Stomach smooth muscle (tissue), 2 donors: ENCODE results near the gene MRRF.

Source experiments
- H3K27ac ChIP-seq: one replicate; pipeline ENCODE4 v1.7.0; 2013; ENCODE audit warnings: mild to moderate bottlenecking, low read length, inconsistent platforms
- H3K27me3 ChIP-seq, 2 donors: one replicate each; pipeline ENCODE4 v1.7.0; 2013; ENCODE audit warnings: low read length in 2 of 2; ENCODE audit not compliant: insufficient read depth in 2 of 2, control insufficient read depth in 1 of 2
- H3K36me3 ChIP-seq, 2 donors: one replicate each; pipeline ENCODE4 v1.7.0; 2013; ENCODE audit warnings: low read length in 2 of 2; ENCODE audit not compliant: control insufficient read depth in 2 of 2, insufficient read depth in 2 of 2
- H3K4me1 ChIP-seq: one replicate; pipeline ENCODE4 v1.7.0; 2013; ENCODE audit warnings: low read length; ENCODE audit not compliant: control insufficient read depth, insufficient read depth
- H3K4me3 ChIP-seq, 2 donors: one replicate each; pipeline ENCODE4 v1.7.0; 2013; ENCODE audit warnings: low read length in 2 of 2
- H3K9ac ChIP-seq, 2 donors: one replicate each; pipeline ENCODE4 v1.7.0; 2013; ENCODE audit warnings: low read length in 2 of 2, mild to moderate bottlenecking in 1 of 2
- H3K9me3 ChIP-seq, 2 donors: one replicate each; pipeline ENCODE4 v1.7.0; 2013; ENCODE audit warnings: low read length in 2 of 2; ENCODE audit not compliant: control insufficient read depth in 2 of 2
- donor health status: healthy.
- donor health status: Pancreatic carcinoma.

Gene MRRF

DNA sequence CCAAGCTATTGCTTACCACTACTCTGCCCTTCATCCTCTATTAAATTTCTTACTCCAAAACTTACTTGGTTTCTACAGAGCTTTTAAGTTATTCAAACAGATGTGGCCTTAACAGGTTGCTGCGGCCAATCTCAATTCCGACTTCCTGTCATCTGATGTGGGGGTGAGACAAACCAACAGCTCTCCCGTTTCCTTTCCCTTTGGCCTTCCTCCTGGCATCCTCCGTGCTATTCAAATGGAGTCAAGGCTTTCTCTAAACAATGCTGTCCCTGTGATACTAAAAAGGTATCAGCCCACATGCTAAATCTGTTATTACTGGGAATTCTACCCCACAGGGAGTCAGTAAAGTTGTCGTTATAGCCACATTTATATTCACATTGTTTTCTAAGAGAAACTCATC lies 11.9 kb upstream of the MRRF start:
- Histone ChIP-seq H3K9ac (no peak overlapping the region), H3K27ac (peak overlapping the region; percentile 37), H3K4me1 (no peaks in the 10 kb centered on the region), H3K9me3 (no peaks in the 10 kb centered on the region), H3K4me3 (no peak overlapping the region), H3K27me3 (no peaks in the 10 kb centered on the region), H3K36me3 (peaks cover 18 to 28% of the 10 kb centered on the region in 2 donors)

DNA sequence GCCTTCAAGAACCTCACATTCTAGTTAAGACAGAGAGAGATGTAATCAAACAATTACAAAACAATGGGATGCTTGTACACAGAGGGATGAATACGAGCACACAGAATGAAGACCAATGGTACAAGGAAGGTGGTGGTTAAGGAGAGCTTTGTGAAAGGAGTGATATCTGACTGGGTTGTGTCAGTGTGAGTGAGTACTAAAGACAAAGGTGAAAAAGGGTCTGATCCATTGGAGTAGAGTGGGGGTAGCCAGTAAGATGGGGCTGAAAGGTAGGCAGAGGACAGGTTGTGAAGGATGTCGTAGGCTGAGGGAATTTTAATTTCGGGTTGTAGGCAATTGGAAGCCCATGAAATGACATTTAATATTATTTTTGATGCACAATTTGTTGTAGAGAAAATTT lies 9.9 kb upstream of the MRRF start:
- Histone ChIP-seq H3K27me3 (no peaks in the 10 kb centered on the region), H3K4me1 (no peaks in the 10 kb centered on the region), H3K27ac (no peak overlapping the region), H3K36me3 (peaks cover 18 to 31% of the 10 kb centered on the region in 2 donors), H3K9ac (no peak overlapping the region), H3K9me3 (no peaks in the 10 kb centered on the region), H3K4me3 (no peak overlapping the region)

DNA sequence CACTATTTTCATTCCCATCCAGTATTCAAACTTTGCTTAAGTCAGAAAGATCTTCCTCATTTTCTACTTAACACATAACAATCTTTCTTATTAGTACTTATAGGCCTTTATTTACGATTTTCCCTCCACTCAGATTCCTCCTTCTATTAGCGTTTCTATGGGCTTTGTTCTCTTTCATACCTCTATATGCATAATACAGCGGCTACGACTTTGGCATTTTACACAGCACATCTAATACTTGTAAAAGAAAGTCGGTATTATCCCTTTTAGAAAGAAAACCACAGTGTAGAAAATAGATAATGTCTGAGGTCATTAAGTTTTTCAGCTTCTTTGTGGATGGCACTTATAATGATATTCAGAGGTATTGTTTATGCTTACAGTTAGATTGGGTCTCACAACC lies 8.5 kb upstream of the MRRF start:
- Histone ChIP-seq H3K27ac (no peak overlapping the region), H3K27me3 (no peaks in the 10 kb centered on the region), H3K4me1 (peaks cover 4% of the 10 kb centered on the region), H3K9ac (no peak overlapping the region), H3K36me3 (peaks cover 19 to 33% of the 10 kb centered on the region in 2 donors), H3K9me3 (no peaks in the 10 kb centered on the region), H3K4me3 (no peak overlapping the region)

DNA sequence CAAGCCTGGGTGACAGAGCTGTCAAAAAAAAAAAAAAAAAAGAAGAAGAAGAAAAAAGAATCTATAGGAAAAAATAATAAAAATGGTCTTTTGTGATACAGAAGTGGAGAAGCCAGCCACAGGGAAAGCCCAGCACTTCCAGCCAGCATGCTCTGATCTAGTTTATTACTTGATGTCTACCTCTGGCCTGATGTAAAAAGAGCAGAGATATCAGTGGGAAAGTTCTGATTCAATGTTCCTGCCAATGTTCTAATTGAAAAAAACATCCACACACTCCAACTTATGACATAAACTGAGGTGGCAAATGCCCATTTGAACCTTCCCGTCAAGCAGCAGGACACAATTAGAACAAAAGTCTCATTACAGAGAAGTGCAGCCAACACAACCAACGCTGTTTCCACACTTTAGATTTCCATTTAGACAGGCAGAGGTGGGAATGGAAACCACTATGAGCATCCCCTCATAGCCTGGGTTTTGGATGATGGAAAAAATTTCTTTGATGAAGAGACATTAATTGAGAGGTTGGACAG lies 5.7 kb upstream of the MRRF start:
- no peaks in the 10 kb centered on the region for H3K27me3 ChIP-seq

DNA sequence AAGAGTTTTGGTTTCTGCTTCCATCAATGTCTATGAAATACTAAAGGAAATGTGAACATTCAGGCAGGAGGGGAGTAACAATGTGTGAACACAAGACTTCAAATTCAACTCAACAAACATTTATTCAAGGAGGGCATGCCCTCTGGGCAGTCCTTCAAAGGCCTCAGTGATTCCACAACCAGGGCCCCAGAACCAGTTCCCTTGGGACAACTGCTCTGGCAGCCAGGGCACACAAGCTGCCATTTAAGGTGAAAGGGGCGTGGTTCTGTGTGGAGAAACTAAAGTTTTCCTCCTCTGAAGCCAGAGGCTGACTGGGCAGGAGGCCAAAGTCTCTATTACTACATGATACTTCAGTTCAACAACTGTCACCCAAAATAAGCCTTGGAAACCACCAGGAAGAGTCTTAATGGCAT lies 3.2 kb upstream of the MRRF start:
- no peaks in the 10 kb centered on the region for H3K9me3 ChIP-seq
- H3K27me3 ChIP-seq, result no peaks in the 10 kb centered on the region
- no peak overlapping the region for H3K9ac ChIP-seq
- peaks cover 10 to 22% of the 10 kb centered on the region in 2 donors for H3K36me3 ChIP-seq
- H3K27ac ChIP-seq, result peak overlapping the region; percentile 3
- no peak overlapping the region for H3K4me3 ChIP-seq
- peaks cover 35% of the 10 kb centered on the region for H3K4me1 ChIP-seq

More for the DNA sequence above, 5.7 kb upstream of the MRRF start:
- H3K9ac ChIP-seq, result no peak overlapping the region
- no peak overlapping the region for H3K27ac ChIP-seq
- peaks cover 22% of the 10 kb centered on the region for H3K4me1 ChIP-seq
- H3K9me3 ChIP-seq, result no peaks in the 10 kb centered on the region
- H3K4me3 ChIP-seq, result no peak overlapping the region
- peaks cover 12 to 26% of the 10 kb centered on the region in 2 donors for H3K36me3 ChIP-seq

DNA sequence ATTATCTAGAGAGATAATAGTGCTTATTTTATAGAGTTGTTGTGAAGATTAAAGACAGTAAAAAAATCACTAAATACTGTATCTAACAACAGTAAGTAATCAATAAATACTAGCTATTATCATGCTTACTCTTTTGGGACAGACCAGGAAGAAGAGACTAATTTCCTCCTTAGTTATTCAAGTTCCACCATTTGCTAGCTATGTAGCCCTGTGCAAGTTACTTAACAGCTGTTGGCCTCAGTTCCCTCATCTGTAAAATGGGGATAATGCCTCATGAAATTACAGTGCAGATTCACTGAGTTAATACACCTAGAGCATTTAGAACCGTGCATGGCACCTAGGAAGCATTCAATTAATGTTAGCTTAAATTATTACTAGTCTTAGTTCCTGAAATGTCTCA lies 2.6 kb upstream of the MRRF start:
- Histone ChIP-seq H3K4me3 (no peak overlapping the region), H3K4me1 (peaks cover 35% of the 10 kb centered on the region), H3K27ac (no peak overlapping the region), H3K9me3 (no peaks in the 10 kb centered on the region), H3K27me3 (no peaks in the 10 kb centered on the region), H3K36me3 (peaks cover 10 to 22% of the 10 kb centered on the region in 2 donors), H3K9ac (no peak overlapping the region)

DNA sequence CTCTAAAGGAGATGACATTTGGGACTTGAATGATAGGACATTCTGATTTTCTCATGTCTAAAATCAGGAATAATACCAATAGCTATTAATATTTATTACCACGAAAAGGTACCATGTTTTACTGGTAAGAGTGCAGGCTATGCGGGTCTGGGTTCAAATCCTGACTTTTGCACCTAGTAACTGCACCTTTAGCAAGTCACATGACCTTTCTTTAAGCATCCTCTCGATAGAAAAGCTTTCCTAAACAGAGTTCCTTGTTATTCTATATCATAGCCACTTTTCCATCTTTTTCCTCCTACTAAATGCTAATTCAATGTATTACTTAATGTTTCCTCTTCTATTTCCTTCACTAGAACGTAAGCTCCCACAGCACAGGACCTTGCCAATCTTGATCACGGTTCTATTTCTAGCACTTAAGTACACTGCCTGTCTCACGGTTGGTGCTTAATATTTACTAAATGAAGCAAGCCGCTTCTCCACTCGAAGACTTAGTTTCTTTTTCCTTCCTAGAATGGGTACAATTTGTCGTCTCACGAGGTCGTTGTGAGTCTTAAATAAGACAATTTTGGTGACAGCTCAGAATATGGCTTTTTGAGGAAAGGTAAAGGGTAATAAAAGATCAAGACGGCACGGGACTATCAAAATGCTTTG lies 858 bp upstream of the MRRF start:
- Histone ChIP-seq H3K27me3 (no peaks in the 10 kb centered on the region), H3K9ac (peak overlapping the region; percentile 94 to 97), H3K4me1 (peaks cover 35% of the 10 kb centered on the region), H3K9me3 (no peaks in the 10 kb centered on the region), H3K27ac (peak overlapping the region; percentile 93), H3K36me3 (peaks cover 10 to 16% of the 10 kb centered on the region in 2 donors), H3K4me3 (peak overlapping the region; percentile 97 to 98)

DNA sequence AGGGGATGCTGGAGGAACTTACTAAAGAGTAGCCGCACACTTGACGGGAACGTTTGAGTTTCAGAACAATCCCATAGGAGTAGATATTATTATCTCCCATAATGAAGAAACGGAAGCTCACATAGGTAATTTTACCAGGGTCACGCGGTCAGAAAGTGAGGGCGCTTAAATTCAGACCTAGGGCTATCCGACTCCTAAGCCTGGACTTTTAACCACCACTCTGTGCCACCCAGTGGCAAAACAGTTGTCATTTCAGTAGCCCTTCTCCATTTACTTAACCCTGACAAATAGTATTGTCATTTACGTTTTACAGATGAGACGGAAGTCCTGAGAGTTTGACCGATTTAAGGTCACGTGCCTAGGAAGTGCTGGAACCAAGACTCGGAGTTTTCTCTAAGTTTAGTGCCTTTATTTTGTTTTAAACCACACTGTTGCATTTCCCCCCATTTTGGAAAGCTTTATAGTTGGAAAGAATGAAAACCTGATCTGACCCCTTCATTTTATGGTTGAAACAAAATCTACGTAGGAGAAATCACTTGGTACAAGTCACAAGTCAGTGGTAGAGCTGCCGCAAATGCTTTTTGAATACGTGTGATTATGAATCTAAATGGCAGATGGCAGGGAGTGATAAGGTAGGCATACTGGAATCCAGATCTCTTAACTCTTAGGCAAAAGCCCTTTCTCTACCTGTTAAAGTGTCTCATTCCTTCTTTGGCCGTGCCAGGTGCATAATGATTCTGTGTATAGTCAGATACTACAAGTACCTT lies 650 bp downstream of the MRRF start:
- Histone ChIP-seq H3K36me3 (peaks cover 3 to 8% of the 10 kb centered on the region in 2 donors), H3K4me1 (peaks cover 35% of the 10 kb centered on the region), H3K9ac (peak overlapping the region; percentile 94 to 97), H3K9me3 (no peaks in the 10 kb centered on the region), H3K27ac (peak overlapping the region; percentile 93), H3K27me3 (no peaks in the 10 kb centered on the region), H3K4me3 (peak overlapping the region; percentile 97 to 98)

DNA sequence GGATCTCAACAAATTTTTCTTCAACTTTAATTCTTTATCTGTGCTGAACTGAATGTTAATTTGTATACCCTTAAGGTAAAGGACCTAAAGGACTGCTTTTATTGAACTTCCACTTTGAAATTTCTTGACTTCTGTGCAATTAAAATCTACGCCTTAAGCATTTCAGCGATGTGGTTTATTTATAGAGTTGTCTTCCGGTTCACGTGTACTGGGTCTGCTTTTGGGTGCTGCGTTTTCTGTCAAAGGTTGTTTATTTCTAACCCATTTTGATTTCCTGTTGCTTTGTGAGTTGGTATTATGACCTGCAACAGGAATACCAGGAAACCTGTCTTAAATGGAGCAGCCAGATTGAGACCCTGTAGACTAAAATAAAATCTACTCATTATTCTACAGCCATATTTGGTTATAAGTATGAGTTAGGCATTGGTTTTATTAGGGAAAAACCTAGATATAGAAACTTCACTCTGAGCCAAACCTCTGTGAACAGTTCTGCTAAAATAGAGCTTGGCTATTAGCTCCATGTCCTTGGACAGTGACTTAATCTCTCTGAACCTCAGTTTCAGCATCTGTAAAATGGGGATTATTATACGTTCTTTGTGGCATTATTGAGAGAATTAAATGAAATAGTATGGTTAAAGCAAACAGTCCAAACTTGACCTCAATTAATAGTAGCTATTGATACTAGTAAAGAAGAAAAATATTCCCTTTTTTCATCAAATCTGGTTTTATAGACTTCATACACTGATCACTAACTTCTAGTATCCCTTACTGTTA lies 3.5 kb downstream of the MRRF start:
- peaks cover 2 to 4% of the 10 kb centered on the region in 2 donors for H3K36me3 ChIP-seq
- H3K27ac ChIP-seq, result no peak overlapping the region
- H3K4me3 ChIP-seq, result no peak overlapping the region
- H3K4me1 ChIP-seq, result peaks cover 17% of the 10 kb centered on the region
- H3K9ac ChIP-seq, result no peak overlapping the region
- no peaks in the 10 kb centered on the region for H3K27me3 ChIP-seq
- no peaks in the 10 kb centered on the region for H3K9me3 ChIP-seq

DNA sequence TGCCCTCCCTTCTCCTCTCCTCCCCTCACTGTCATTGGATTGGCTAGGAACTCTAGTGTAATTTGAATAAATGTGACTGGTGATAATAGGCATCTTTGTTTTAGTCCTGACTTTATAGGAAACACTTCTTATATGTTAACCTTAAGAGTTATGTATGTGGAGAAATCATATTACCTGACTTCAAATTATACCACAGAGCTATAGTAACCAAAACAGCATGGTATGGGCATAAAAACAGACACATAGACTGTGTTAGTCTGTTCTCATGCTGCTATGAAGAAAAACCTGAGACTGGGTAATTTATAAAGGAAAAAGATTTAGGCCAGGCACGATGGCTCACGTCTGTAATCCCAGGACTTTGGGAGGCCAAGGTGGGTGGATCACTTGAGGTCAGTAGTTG lies 9.4 kb downstream of the MRRF start:
- no peaks in the 10 kb centered on the region for H3K4me1 ChIP-seq
- H3K27ac ChIP-seq, result no peak overlapping the region
- peaks cover 0 to 4% of the 10 kb centered on the region in 2 donors for H3K9me3 ChIP-seq
- no peak overlapping the region for H3K9ac ChIP-seq
- no peak overlapping the region for H3K4me3 ChIP-seq
- no peaks in the 10 kb centered on the region for H3K27me3 ChIP-seq
- H3K36me3 ChIP-seq, result peaks cover 4 to 5% of the 10 kb centered on the region in 2 donors
